GM21737 (cell line): ENCODE results near the gene SPEF1.

ENCODE experiments used
- ATAC-seq: cut with Tn5 transposase; IDR thresholded peaks from one replicate; pipeline ENCODE4 v1.9.1; 2021; ENCODE audit warnings: mild to moderate bottlenecking, moderate library complexity; ENCODE audit not compliant: unreplicated experiment

SPEF1 gene

GRCh38 chr20:3732327-3733118, 48.7 kb downstream of the SPEF1 start, which contains the start of gene HSPA12B:
Gene HSPA12B, plus strand, starts transcription at chr20:3732685. Its CDS starts 5,990 bp downstream, at chr20:3738675.
- no peak for ATAC-seq

DNA sequence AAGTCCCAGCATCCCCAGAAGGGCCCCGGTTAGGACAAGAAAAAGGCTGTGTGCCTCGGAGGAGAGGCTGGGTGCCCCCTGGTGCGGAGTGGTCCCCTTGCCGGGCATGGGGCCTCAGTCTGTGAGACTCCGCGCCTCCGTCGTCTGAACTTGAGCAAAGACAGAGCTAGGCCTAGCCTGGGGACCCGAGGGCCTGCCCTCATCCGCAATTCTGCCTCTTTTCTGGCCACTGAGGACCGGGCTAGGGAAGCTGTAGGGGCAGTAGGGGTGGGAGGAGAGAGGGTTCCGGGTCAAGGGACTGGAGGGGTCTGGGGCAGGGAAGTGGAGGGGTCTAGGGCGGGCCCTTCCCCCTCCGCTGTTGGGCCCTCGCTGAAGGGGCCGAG, 49.3 kb downstream of the SPEF1 start:
- ATAC-seq: no peak

- ATAC-seq: no peak
Observed at GRCh38 chr20:3730803-3731672, 50.2 kb downstream of the SPEF1 start.

DNA sequence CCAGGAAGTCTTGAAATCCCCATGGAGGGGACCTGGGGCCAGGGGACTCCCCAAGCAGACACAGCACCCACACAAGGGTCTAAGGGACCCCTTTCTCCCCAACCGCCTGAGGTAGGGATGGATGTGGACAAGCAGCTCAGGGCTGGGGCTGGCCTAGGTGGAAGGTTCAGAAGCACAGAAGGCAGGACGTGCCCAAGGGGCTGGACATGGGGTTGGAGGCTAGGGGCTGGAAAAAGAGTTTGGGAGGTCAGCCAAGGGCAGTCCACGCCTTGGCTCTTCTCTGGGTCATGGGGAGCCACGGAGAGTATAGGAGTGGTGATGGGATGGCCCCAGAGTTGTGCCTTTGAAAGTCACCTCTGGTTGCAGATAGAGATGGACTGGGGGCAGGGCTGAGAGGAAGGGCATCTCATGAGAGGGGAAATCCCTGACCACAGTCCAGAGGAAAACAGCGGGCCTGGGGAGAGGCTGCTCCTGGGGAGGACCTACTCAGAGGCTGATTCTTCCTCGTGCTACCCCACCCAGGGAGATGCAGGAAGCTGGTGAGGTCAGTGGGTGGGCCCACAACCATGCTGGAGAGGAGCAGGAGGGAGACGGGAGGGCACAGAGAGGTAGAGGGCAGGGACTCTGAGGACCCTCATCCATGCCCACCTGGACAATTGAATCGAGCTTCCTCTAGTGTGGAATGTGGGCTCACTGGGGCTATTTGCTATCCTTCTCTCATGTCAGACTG, 51.3 kb downstream of the SPEF1 start:
- ATAC-seq: no peak

GRCh38 chr20:3729378-3729777, 51.9 kb downstream of the SPEF1 start:
- ATAC-seq: no peak

DNA sequence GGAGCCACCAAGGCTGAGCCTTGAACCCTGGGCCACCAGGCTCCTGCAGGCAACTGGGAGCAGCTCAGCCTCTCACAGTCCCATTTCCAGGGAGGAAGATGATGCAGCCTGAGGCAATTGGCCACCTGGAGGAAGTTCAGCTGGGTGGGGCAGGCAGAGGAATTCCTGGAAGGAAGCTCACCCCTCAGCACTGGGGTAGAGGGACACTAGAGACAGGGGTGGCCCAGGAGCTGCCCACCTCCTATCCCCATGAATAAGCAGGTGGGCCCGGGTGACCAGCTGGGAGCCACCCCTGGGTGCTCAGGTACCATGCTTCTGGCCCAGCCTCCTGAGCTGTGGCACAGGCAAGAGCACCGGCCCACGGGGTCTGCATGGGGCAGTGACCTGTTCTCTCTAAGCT, 52.4 kb downstream of the SPEF1 start:
- ATAC-seq: no peak

DNA sequence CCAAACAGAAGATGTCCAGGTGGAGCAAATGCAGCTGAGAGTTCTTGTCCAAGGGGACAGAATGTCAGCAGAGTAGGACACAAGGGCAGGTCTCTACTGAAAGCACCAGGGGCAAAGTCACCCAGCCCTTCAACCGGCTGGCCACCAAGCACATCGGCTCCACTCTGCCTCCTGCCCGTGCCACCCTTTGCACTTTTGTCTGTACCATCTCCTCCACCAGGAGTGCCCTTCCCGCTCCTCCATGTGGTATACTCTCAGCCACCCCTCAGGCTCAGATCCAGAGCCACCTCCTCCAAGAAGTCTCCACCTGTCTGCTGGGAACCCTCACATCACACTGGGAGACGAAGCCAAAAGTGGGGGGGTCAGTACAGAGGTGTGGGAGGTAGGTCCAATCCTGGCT, 52.9 kb downstream of the SPEF1 start:
- ATAC-seq: no peak
